ENCODE results near the gene TSPAN5.
"Not testable (repeated sequence)": the region's sequence is repeated elsewhere in the genome, so short reads cannot be mapped to it uniquely, and the experiment has no call there.

Gene TSPAN5

GRCh38 chr4:98491899-98492559, 166.4 kb downstream of the TSPAN5 start:
- Histone ChIP-seq H3K9ac (no peak overlapping the region), H3K9me3 (replicated peaks in 1 of 11) (no peaks in the 10 kb centered on the region), H4K20me1 (no peaks in the 10 kb centered on the region), H3K36me3 (no peaks in the 10 kb centered on the region), H3K4me1 (no peaks in the 10 kb centered on the region), H3K4me2 (no peak overlapping the region), H3K4me3 (no peak overlapping the region), H3K27me3 (no peaks in the 10 kb centered on the region), H3K27ac (no peak overlapping the region)
- TF ChIP-seq Cebpa-rat (IDR thresholded peaks at IDR 0.05) = no peak

- Histone ChIP-seq H3K27ac (no peak overlapping the region), H3K4me1 (no peaks in the 10 kb centered on the region), H3K4me2 (no peak overlapping the region), H3K4me3 (no peak overlapping the region), H3K9ac (no peak overlapping the region), H4K20me1 (no peaks in the 10 kb centered on the region), H3K9me3 (replicated peaks in 1 of 11) (no peaks in the 10 kb centered on the region), H3K27me3 (no peaks in the 10 kb centered on the region), H3K36me3 (no peaks in the 10 kb centered on the region)
- TF ChIP-seq Cebpa-rat (IDR thresholded peaks at IDR 0.05) = no peak
Observed at GRCh38 chr4:98490251-98490650, 168.2 kb downstream of the TSPAN5 start.

GRCh38 chr4:98485816-98486345, 172.5 kb downstream of the TSPAN5 start:
- Histone ChIP-seq H3K27me3 (no peaks in the 10 kb centered on the region), H3K27ac (no peak overlapping the region)
- no peak for TF ChIP-seq Cebpa-rat (IDR thresholded peaks at IDR 0.05)

GRCh38 chr4:98484031-98484430, 174.4 kb downstream of the TSPAN5 start:
- H3K9ac ChIP-seq = no peak overlapping the region
- no peaks in the 10 kb centered on the region for H3K9me3 ChIP-seq (replicated peaks in 1 of 11)
- TF ChIP-seq Cebpa-rat (IDR thresholded peaks at IDR 0.05) = no peak
- no peaks in the 10 kb centered on the region for H3K4me1 ChIP-seq
- no peak overlapping the region for H3K27ac ChIP-seq
- H3K27me3 ChIP-seq = no peaks in the 10 kb centered on the region
- no peaks in the 10 kb centered on the region for H3K36me3 ChIP-seq
- no peak overlapping the region for H3K4me3 ChIP-seq
- no peaks in the 10 kb centered on the region for H4K20me1 ChIP-seq
- no peak overlapping the region for H3K4me2 ChIP-seq

More at GRCh38 chr4:98485816-98486345, 172.5 kb downstream of the TSPAN5 start:
- H3K4me2 ChIP-seq = no peak overlapping the region
- H3K4me1 ChIP-seq = no peaks in the 10 kb centered on the region
- no peaks in the 10 kb centered on the region for H3K36me3 ChIP-seq
- no peaks in the 10 kb centered on the region for H4K20me1 ChIP-seq
- H3K4me3 ChIP-seq = no peak overlapping the region
- H3K9ac ChIP-seq = no peak overlapping the region
- no peaks in the 10 kb centered on the region for H3K9me3 ChIP-seq (replicated peaks in 1 of 11)

GRCh38 chr4:98482847-98483806, 175.3 kb downstream of the TSPAN5 start:
- H3K9ac ChIP-seq = no peak overlapping the region
- H3K27ac ChIP-seq = no peak overlapping the region
- no peak for TF ChIP-seq Cebpa-rat (IDR thresholded peaks at IDR 0.05)
- H3K4me3 ChIP-seq = no peak overlapping the region
- no peaks in the 10 kb centered on the region for H3K4me1 ChIP-seq
- no peak overlapping the region for H3K4me2 ChIP-seq
- no peaks in the 10 kb centered on the region for H4K20me1 ChIP-seq
- H3K27me3 ChIP-seq = no peaks in the 10 kb centered on the region
- H3K9me3 ChIP-seq (replicated peaks in 1 of 11) = no peaks in the 10 kb centered on the region
- H3K36me3 ChIP-seq = no peaks in the 10 kb centered on the region

- no peaks in the 10 kb centered on the region for H4K20me1 ChIP-seq
- no peak overlapping the region for H3K4me3 ChIP-seq
- H3K4me2 ChIP-seq = no peak overlapping the region
- no peak overlapping the region for H3K27ac ChIP-seq
- H3K36me3 ChIP-seq = no peaks in the 10 kb centered on the region
- no peak for TF ChIP-seq Cebpa-rat (IDR thresholded peaks at IDR 0.05)
- no peak overlapping the region for H3K9ac ChIP-seq
- no peaks in the 10 kb centered on the region for H3K4me1 ChIP-seq
- no peaks in the 10 kb centered on the region for H3K9me3 ChIP-seq (replicated peaks in 1 of 11)
- no peaks in the 10 kb centered on the region for H3K27me3 ChIP-seq
Observed at GRCh38 chr4:98482503-98482846, 175.9 kb downstream of the TSPAN5 start.

GRCh38 chr4:98481167-98481566, 177.2 kb downstream of the TSPAN5 start:
- 0 out of 22 replicates have a peak, but pooled peaks cover 0 to 4% (median 0%) of the 10 kb centered on the region in 11 experiments for H3K9me3 ChIP-seq (replicated peaks in 1 of 11)
- no peaks in the 10 kb centered on the region for H4K20me1 ChIP-seq
- H3K9ac ChIP-seq = no peak overlapping the region
- H3K27ac ChIP-seq = no peak overlapping the region
- H3K27me3 ChIP-seq = no peaks in the 10 kb centered on the region
- H3K4me1 ChIP-seq = no peaks in the 10 kb centered on the region
- H3K4me3 ChIP-seq = no peak overlapping the region
- TF ChIP-seq Cebpa-rat (IDR thresholded peaks at IDR 0.05) = no peak
- no peak overlapping the region for H3K4me2 ChIP-seq
- no peaks in the 10 kb centered on the region for H3K36me3 ChIP-seq

- Histone ChIP-seq H3K36me3 (no peaks in the 10 kb centered on the region), H3K27ac (no peak overlapping the region), H3K9me3 (replicated peaks in 1 of 11) (0 out of 22 replicates have a peak, but pooled peaks cover 0 to 4% (median 0%) of the 10 kb centered on the region in 11 experiments), H3K9ac (no peak overlapping the region), H3K4me1 (no peaks in the 10 kb centered on the region), H4K20me1 (no peaks in the 10 kb centered on the region), H3K4me3 (no peak overlapping the region), H3K27me3 (no peaks in the 10 kb centered on the region), H3K4me2 (no peak overlapping the region)
- no peak for TF ChIP-seq Cebpa-rat (IDR thresholded peaks at IDR 0.05)
Observed at GRCh38 chr4:98480535-98480934, 177.9 kb downstream of the TSPAN5 start.

- H3K27me3 ChIP-seq; H4K20me1 ChIP-seq; H3K27ac ChIP-seq; H3K9ac ChIP-seq; H3K36me3 ChIP-seq; H3K4me1 ChIP-seq; H3K4me2 ChIP-seq; H3K4me3 ChIP-seq; H3K9me3 ChIP-seq (replicated peaks in 1 of 11): not testable (repeated sequence)
Observed at GRCh38 chr4:98479590-98479989, 178.8 kb downstream of the TSPAN5 start.

All from BLaER1 treated with 17β-estradiol and CSF1 and Interleukin-3, amounts not matched to agents 10 nM and 100 nM (cell line).